NCI-H2227 treated with DMSO at 0.1 percent for 48 hours (cell line): Measurements from ENCODE around the gene SRRM5.
"Not testable (repeated sequence)": the region's sequence is repeated elsewhere in the genome, so short reads cannot be mapped to it uniquely, and the experiment has no call there.

Experiments used
- DNase-seq: peaks from one replicate; lab custom pipeline; 2025; lab: John Stamatoyannopoulos, UW

The SRRM5 gene

DNA sequence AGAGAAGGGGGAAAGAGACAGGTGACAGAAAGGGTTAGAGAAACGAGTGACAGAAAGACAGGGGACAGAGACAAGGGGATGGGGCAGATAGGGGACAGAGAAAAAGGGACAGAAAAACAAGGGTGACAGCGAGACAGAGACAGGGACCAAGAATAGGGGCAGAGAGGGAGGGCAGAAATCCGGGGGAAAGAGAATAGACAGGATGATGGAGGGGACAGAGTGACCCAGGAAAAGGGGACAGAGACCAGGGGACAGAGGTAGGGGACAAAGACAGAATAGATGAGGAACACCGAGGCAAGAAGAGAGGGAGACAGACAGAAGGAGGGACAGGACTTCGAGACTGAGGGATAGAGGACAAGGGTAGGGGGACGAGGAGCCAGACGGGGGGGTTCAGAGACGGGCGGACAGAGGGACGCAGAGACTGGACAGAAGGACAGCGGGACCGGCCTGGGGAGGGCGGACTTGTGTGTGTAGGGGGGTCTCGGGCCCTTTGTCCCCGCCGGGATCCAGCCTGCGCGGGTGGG lies 27.2 kb downstream of the SRRM5 start:
- no peak for DNase-seq

DNA sequence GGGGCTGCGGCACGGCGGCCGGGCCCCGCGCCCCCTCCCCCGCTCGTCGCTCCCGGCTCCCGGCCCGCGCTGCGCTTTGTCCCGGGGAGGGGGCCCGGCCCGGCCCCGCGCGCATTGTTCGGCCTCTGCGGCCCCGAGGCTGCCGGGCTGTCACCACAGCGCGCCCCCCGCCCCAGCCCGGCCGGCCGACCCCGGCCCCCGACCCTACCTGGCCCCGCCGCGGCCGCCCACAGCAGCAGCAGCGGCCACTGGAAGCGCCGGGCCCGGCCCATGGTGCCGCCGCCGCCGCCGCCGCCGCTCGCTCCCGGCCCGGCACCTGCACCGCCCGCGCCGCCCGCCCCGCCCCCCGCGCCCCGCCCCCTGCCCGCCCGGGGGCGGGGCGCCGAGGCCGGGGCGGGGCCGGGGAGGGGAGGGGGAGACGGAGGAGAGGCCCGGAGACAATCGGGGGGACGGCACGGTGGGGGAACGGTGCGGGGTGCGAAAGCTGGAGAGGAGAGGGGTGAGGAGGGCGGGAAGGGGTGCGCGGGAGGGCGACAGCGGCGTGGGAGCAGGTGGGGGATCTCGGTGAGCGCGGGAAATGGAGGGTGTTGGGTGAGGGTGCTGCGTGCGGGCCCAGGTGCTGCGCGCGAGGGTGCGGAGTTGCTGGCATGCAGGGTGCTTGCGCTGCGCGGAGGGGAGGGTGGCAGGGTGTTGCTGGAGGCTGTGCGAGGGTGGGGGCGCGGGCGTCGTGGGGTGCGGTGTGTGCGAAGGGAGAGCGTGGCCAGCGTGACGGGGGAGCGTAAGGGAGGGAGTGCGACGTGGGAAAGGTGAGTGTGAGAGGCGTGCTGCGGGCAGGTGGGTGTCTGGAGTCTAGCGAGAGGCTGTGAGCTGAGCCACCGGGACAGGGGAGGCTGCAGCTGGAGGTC lies 27.9 kb downstream of the SRRM5 start, which contains the start of gene CADM4:
Gene CADM4 (minus strand): TSS at position 332 of the 905 bp plus-strand sequence. CDS start 60 bp downstream, at position 272.
- DNase-seq, result peak; percentile 3

DNA sequence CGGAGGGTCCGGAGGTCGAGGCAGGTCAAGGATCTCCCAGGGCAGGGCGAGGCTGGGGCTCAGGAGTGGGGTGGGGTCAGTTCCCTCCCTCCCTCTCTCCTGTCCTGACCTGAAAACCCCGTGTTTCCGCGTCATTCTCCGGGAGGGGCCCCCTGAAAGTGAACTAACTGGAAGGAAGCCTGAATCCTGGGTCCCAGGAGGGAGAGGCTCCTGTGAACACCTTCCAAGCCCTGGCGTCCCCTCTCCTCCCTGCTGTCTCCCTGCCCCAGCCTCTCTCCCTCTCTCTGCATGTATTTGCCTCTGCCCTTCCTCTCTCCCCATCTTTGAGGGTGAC lies 28.5 kb downstream of the SRRM5 start:
- DNase-seq, result no peak

DNA sequence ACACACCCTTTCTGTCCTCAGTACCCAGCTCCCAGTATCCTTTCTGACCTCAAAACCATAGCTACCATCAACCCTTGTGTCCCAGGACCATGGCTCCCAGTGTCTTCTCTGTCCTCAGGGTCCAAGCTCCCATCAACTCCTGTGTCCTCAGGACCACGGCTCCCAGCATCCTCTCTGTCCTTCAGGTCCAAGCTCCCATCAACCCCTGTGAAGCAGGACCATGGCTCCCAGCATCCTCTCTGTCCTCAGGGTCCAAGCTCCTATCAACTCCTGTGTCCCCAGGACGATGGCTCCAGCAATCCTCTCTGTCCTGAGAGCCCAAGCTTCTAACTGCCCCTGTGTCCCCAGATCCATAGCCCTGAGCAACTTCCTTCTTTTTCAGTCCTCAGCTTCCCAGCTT lies 29.4 kb downstream of the SRRM5 start:
- DNase-seq, result no peak

DNA sequence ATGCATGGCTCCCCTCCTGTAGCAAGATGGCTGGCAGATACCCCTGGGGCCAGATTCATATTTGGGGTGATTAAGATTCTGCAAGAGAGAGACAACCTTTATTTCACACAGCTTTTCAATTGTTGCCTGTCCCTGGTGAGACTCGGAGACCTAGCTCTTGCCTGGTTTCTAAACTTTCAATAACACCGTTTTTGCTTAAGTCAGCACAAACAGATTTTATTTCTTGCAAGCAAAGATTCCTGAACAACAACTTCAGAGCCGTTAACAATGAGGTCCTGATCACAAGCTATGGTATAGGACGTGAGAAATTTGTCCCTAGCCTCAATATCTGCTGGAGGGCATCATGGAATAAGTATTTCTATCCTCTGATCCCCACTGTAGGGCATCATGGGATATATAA lies 30.6 kb downstream of the SRRM5 start:
- DNase-seq, result no peak

DNA sequence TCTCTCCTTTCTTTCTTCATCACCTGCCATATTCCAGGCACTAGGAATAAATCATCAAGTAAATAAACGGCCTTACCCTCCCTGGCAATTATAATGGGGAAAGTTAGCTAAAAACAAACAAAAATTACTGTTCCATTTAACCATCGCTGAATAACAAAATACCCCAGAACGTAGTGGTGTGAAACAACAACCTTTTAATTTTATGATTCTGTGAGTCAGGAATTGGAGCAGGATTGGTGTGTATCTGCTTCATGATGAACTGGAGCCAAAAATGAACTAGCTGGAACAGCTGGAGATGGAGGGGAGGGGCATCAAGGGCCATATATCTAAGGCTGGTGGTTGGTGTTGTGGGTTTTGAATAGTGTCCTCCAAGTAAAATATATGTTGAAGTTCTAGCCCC lies 31.4 kb downstream of the SRRM5 start:
- DNase-seq, result no peak

DNA sequence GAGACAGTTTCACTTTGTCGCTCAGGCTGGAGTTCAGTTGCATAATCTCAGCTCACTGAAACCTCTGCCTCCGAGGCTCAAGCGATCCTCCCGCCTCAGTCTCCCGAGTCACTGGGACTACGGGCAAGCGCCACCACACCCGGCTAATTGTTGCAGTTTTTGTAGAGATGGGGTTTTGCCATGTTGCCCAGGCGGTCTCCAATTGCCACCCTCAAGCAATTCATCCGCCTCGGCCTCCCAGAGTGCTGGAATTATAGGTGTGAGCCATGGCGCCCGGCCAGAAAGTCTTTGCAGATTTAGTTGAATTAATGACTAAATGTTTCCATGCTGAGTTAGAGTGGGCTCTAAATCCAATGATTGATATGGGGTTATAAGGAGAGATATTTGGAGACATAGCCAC lies 32.3 kb downstream of the SRRM5 start:
- peak; percentile 16 for DNase-seq

DNA sequence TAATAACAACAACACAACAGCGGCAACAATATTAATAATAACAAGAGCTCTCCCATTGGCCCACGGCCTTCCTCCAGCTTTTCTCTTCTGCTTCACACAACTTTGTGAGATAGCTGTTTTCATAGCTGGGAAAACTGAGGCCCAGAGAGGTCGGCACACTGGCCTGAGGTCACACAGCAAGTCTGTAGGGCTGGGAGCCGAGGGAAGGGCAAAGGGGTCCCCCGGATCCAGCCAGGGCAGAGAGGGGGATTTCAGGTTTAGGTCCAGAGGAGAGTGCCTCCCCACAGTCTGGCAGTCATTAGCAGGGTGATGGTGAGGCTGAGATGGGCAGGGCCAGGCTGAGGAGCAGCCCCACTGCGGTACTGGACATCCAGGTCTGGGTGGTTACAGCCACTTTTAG lies 36.7 kb downstream of the SRRM5 start:
- no peak for DNase-seq

DNA sequence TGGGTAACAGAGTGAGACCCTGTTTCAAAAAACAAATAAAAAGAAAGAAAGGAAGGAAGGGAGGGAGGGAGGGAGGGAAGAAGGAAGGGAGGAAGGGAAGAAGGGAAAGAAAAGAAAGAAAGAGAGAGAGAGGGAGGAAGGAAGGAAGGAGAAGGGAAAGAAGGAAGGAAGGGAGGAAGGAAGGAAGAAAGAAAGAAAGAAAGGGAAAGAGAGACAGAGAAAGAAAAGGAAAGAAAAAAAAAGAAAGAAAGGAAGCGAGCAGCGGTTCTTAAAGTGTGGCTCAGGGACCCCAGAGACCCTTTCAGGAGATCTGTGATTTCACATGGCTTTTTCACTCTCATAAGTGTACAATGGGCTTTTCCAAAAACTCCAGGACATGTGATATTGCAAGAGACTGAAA lies 37.6 kb downstream of the SRRM5 start:
- DNase-seq, result no peak

DNA sequence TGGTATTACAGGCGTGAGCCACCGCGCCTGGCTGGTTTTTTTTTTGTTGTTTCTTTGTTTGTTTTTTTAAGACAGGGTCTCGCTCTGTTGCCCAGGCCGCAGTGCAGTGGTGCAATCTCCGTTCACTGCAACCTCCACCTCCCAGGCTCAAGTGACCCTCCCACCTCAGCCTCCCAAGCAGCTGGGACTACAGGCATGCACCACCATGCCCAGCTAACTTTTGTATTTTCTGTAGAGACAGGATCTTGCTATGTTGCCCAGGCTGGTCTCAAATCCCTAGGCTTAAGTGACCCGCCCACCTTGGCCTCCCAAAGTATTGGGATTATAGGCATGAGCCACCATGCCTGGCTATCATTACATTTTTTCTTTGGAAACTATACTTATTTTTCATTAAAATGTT lies 38.4 kb downstream of the SRRM5 start:
- not testable (repeated sequence) for DNase-seq

DNA sequence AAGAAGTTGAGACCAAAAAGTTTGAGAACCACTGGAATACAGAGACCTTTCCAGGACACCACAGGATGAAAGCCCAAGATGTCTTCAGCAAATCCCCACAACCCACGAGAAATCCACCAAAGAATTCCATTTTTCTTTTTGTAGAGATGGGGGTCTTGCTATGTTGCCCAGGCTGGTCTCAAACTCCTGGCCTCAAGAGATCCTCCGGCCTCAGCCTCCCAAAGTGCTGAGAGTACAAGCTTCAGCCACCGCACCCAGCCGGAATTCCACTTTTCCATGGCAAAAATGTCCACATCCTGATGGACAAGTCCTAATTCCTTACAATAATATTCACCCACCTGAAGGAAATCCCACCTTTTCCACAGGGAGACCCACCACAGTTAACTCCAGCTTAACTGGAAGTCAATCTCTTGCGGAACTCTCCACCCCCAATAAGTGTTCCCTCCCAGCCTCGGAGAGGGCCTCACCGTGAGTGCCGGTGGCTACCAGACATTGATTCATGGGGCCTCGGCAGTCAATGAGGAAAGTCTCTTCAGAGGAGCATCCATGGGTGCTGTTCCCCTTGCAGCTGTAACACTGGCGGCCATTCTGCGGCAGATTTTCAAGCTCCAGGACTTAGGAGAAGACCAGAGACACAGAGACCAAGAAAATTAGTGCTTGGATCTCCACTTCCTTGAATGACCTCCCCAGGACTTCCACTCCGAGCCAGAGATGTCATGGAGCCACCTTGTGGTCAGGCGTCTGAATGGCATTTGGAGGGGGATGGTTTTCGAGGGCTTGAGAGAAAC lies 40.1 kb downstream of the SRRM5 start:
- peak; percentile 14 for DNase-seq

DNA sequence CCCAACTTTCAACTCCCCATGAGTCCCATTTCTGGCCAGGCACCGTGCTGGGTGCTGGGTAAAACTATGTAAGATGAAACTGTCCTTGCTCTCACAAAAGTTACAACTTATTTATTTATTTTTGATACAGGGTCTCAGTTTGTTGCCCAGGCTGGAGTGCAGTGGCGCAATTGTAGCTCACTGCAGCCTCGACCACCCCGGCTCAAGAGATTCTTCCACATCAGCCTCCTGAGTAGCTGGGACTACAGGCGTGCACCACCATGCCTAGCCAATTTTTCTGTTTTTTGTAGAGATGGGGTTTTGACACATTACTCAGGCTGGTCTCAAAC lies 40.6 kb downstream of the SRRM5 start:
- no peak for DNase-seq

DNA sequence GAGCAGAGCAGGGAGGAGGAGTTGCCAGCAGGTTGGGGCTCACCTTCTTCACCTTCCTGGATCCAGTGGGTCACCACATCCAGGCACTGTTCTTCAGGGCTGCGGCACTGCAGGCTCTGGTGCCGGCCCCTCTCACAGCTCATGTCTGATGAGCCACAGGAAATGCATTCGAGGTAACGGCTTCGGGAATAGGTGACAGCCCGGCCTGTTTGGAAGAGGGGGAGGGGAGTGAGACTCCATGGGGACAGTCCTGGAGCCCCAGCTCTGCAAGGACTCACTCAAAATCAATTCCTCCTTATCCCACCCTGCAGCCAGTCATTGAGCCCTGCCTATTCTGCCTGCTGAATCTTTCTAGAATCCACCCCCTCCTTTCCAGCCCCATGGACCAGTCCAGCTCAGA lies 44.5 kb downstream of the SRRM5 start:
- no peak for DNase-seq

DNA sequence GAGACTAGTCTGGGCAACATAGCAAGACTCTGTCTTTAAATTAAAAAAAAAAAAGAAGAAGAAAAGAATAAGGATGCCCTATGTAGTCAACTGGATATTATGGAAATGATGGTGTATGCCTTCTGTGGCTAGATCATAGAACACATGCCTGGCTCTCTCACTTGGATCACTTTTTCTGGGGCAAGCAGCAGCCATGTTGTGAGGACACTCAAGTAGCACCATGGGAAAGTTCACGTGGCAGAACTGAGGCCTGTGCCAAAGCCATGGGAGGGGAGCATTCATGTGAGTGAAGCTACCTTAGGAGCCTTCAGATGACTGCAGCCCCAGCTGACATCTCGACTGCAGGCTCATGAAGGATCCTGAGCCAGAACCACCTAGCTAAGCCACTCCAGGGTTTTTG lies 46.1 kb downstream of the SRRM5 start:
- no peak for DNase-seq

DNA sequence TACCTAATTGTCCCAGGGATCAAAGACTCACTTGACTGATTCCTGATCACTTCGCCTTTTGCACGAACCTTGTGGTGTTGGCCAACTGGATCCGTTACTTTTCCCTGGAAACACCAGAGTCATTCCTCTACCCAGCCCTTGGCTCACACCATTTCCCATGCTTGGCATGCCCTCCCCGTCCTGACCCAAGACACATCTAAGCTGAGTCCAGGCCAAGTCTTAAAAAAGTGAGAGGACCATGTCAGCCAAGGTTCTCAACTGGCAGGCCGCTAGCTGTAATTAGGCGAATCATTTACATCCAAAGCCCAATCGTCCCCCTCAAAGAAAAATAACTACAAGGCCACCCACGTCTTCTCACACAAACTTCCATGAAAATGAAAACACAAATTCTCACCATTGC lies 46.6 kb downstream of the SRRM5 start:
- no peak for DNase-seq

DNA sequence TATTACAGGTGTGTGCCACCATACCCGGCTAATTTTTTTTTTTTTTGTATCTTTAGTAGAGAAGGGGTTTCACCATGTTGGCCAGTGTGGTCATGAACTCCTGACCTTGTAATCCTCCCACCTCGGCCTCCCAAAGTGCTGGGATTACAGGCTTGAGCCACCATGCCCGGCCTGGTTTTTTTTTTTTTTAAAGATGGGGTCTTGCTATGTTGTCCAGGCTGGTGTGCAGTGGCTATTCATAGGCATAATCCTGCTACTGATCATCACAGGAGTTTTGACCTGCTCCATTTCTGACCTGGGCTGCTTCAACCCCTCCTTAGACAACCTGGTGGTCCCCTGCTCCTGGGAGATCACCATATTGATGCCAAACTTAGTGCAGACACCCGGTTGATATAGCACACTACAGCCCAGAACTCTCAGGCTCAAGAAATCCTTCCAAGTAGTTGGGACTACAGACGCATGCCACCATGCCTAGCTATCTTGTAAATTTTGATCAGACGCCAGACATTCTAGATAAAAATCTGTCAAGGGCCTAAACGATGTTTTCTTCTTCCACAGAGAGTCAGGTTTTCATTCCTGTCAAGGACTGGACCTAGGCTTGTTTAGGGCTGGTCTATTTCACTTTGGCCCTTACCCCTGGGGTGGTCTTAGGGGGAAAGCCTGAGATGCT lies 48.5 kb downstream of the SRRM5 start:
- DNase-seq, result no peak

DNA sequence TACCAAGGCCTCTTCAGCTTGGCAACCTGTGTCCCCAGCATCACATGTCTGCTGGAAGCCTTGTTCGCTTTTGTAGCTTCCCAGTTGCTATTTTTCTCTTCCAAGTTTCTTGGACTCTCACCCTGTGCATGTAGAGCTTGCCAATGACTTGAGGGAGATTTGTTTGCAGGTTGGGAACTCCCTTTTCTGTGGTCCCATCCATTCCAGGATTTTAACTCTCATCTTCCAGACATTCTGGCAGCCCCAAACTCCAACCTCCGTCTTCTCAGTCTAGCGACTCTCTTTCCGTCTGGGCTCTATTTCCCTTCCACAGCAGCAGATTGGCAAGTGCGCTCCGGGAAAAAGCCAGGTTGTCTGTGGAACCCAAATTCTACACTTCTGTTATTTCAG lies 49.1 kb downstream of the SRRM5 start:
- no peak for DNase-seq

DNA sequence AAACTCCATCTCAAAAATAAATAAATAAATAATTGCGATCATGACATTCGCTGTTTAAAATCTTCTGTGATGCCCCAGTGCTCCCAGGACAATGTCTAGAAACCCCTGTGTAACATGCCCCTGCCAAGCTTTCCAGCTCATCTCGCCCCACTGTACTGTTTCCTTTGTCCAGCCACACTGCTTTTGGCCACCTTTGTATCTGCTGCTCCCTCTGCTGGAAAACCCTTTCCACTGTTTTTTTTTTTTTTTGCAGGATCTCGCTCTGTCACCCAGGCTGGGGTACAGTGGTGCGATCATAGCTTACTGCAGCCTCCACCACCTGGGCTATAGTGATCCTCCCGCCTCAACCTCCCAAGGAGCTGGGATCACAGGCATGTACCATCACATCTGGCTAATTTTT lies 50.6 kb downstream of the SRRM5 start:
- DNase-seq, result no peak

DNA sequence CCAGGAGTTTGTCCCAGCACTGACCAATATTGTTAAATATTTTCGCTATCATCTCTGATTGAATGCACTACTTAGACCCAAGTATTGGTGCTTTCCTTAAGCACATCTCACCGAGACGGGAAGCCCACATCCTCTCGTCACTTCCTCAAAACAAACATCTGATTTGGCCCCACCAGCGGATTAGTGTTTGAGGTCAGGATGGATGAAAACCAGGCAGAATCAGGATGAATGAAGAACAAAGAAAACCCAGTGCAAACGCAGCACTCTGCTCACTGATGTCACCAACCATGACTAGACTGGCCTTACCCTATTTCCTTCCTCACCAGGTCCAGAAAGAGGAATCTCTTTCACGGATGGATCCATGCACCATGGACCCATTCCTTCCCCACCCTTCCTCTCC lies 52.1 kb downstream of the SRRM5 start:
- no peak for DNase-seq
